Natural killer cell (primary cell): Measurements from ENCODE around the gene PLEKHA4. TPM values are rescaled to one million over a fixed set of nuclear protein-coding genes. Genes with fewer than 3 reads are reported as not detected.

ENCODE experiments used
- ATAC-seq, 3 donors: fragments of 150-1000 bp in 2 of 3; fragments of 200-7000 bp in 1 of 3; cut with Tn5 transposase; 1 replicate in 1 of 3; 2 replicates in 2 of 3; pipeline ENCODE4 v1.10.0; 2021; ENCODE audit warnings: mild to moderate bottlenecking in 2 of 3, moderate library complexity in 2 of 3
- DNase-seq, 2 donors: peaks; one replicate each; pipeline versions ENCODE4 v3.0.0 to v3.0.0-alpha.2; 2013 to 2021; ENCODE audit warnings: mixed read lengths in 1 of 2
- H3K27ac ChIP-seq: one replicate; pipeline ENCODE4 v1.5.1; 2013; ENCODE audit warnings: mild to moderate bottlenecking, low read length
- H3K27me3 ChIP-seq: one replicate; pipeline ENCODE4 v1.6.1; 2013; ENCODE audit warnings: low read length; ENCODE audit not compliant: control insufficient read depth, insufficient read depth
- H3K36me3 ChIP-seq: one replicate; pipeline ENCODE4 v1.6.1; 2013; ENCODE audit warnings: low read length; ENCODE audit not compliant: control insufficient read depth, insufficient read depth
- H3K4me1 ChIP-seq: one replicate; pipeline ENCODE4 v1.6.1; 2013; ENCODE audit warnings: low read length; ENCODE audit not compliant: control insufficient read depth, insufficient read depth
- H3K4me3 ChIP-seq: one replicate; pipeline ENCODE4 v1.5.1; 2013; ENCODE audit warnings: low read length
- H3K9me3 ChIP-seq: one replicate; pipeline ENCODE4 v1.6.1; 2013; ENCODE audit warnings: low read length; ENCODE audit not compliant: control insufficient read depth, insufficient read depth
- H3K27ac Mint-ChIP-seq, 2 donors: one replicate each; pipeline ENCODE4 v1.8.0; 2022; ENCODE audit warnings: mild to moderate bottlenecking in 2 of 2, mixed read lengths in 2 of 2, moderate library complexity in 1 of 2
- H3K27me3 Mint-ChIP-seq, 2 donors: one replicate each; pipeline ENCODE4 v1.8.0; 2022; ENCODE audit warnings: low read depth in 2 of 2, mixed read lengths in 2 of 2
- H3K36me3 Mint-ChIP-seq: one replicate; pipeline ENCODE4 v1.8.0; 2022; ENCODE audit warnings: mixed read lengths
- H3K4me1 Mint-ChIP-seq, 2 donors: one replicate each; pipeline ENCODE4 v1.8.0; 2022; ENCODE audit warnings: mixed read lengths in 2 of 2
- H3K4me3 Mint-ChIP-seq: one replicate; pipeline ENCODE4 v1.8.0; 2022; ENCODE audit warnings: mild to moderate bottlenecking, moderate library complexity, mixed read lengths
- H3K9me3 Mint-ChIP-seq, 2 donors: one replicate each; pipeline ENCODE4 v1.8.0; 2022; ENCODE audit warnings: mixed read lengths in 2 of 2
- WGBS: methylation state at CpG from one replicate; pipeline ENCODE4 v1.1.7; 2013; ENCODE audit warnings: missing lambda C conversion rate; ENCODE audit not compliant: insufficient coverage; 5-methylcytosine and 5-hydroxymethylcytosine counted together
- intact Hi-C: fragments of 100-400 bp; cut with micrococcal nuclease; formaldehyde crosslinking; loops from one replicate; pipeline ENCODE4 v1.14.2; 2022
- total RNA-seq, 4 donors: library from RNA; stranded (reverse); fragments of 120-200 nt in 1 of 4; gene quantifications; one replicate each; pipeline versions ENCODE4 v1.2.3 to v1.2.4, GENCODE V29; 2013 to 2022
- TF ChIP-seq, protein P1 (sequence below): fragments of 200-600 bp; IDR thresholded peaks from one replicate; pipeline ENCODE4 v1.8.0; 2022; ENCODE audit warnings: antibody characterized with exemption

The PLEKHA4 gene
- total RNA-seq, 3 donors from 2014 or later (not counting 1 experiment from before 2014, with no cell fraction given), result 2.5 to 6.5 (median 5.2) TPM

DNA sequence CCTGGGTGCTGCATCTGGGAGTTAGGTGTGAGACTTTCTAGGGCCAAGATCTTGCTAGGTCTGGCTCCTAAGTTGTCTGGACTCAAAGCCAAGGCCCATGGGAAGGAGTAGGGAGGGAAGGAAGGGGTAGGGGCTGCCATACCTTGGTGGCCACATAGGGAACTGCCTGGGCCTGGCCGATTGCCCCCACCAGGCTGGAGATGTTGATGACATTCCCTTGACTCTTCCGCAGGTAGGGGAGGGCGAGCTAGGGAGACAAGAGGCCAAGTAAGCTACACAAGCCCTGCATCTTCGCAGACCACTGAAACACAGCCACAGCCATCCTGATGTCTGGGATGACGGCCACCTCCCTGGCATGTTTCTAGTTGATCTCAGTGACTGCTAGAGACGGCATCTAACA, 53.5 kb downstream of the PLEKHA4 start:
- 94% methylated on average over 6 of the region's 6 CpGs for WGBS
- Mint-ChIP-seq H3K4me1 (peaks cover 7 to 18% of the 10 kb centered on the region in 2 donors), H3K36me3 (no peaks in the 10 kb centered on the region), H3K27me3 (no peaks in the 10 kb centered on the region), H3K27ac (no peak overlapping the region), H3K9me3 (no peaks in the 10 kb centered on the region), H3K4me3 (no peak overlapping the region)
- Histone ChIP-seq H3K27ac (no peak overlapping the region), H3K4me3 (no peak overlapping the region), H3K9me3 (no peaks in the 10 kb centered on the region), H3K36me3 (no peaks in the 10 kb centered on the region), H3K4me1 (peaks cover 24% of the 10 kb centered on the region), H3K27me3 (no peaks in the 10 kb centered on the region)
- DNase-seq (no peak), ATAC-seq (no peak)
- TF ChIP-seq, protein P1, sequence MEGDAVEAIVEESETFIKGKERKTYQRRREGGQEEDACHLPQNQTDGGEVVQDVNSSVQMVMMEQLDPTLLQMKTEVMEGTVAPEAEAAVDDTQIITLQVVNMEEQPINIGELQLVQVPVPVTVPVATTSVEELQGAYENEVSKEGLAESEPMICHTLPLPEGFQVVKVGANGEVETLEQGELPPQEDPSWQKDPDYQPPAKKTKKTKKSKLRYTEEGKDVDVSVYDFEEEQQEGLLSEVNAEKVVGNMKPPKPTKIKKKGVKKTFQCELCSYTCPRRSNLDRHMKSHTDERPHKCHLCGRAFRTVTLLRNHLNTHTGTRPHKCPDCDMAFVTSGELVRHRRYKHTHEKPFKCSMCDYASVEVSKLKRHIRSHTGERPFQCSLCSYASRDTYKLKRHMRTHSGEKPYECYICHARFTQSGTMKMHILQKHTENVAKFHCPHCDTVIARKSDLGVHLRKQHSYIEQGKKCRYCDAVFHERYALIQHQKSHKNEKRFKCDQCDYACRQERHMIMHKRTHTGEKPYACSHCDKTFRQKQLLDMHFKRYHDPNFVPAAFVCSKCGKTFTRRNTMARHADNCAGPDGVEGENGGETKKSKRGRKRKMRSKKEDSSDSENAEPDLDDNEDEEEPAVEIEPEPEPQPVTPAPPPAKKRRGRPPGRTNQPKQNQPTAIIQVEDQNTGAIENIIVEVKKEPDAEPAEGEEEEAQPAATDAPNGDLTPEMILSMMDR, result no peak
- intact Hi-C loops, result no loop called here

DNA sequence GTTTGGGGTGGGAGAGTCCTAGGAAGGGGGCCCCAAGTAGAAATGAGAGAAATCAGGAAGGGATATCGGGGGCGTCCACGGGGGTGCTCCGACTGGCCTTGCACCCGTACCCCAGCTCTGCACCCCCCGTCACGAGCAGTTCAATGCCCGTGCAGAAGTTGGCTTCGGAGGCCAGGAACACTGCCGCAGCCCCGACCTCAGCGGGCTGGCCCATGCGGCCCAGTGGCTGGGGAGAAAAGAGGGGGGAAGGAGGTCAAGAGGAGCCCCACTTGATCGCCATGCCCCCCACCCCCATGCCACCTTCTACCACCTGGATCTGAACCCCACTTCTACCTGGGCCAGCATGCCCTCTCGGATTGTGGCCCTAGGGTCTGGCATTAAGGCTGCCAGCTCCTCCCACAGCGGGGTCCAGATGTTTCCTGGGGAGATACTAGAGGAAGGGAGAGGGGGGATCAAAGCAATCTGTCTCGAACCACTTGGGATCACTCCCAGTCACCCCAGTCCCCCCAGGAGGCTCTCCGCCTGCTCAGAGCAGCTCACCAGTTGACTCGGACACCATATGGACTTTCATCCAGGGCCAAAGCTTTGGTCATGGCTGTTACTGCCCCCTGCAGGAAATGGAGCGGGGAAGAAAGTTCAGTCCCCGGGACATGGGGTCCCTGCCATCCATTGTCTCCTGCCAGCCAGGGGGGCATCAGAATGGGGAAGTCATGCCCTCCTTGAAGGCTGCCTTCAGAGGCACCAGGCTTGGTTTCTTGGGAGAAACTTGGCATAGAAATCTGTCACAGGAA, 55.1 kb downstream of the PLEKHA4 start:
- H3K36me3 Mint-ChIP-seq, result no peaks in the 10 kb centered on the region
- TF ChIP-seq, protein P1, result no peak
- no peaks in the 10 kb centered on the region for H3K27me3 Mint-ChIP-seq
- no peaks in the 10 kb centered on the region for H3K9me3 Mint-ChIP-seq
- Histone ChIP-seq H3K4me1 (peaks cover 27% of the 10 kb centered on the region), H3K36me3 (no peaks in the 10 kb centered on the region), H3K27ac (no peak overlapping the region), H3K4me3 (no peak overlapping the region), H3K27me3 (no peaks in the 10 kb centered on the region), H3K9me3 (no peaks in the 10 kb centered on the region)
- H3K27ac Mint-ChIP-seq, result peak overlapping the region in 1 of 2 donors; percentile 75
- peak overlapping the region; percentile 84 for H3K4me3 Mint-ChIP-seq
- WGBS, result 96% methylated on average over 17 of the region's 21 CpGs
- peaks cover 12 to 26% of the 10 kb centered on the region in 2 donors for H3K4me1 Mint-ChIP-seq
- DNase-seq (no peak), ATAC-seq (no peak)
- intact Hi-C loops, result no loop called here

DNA sequence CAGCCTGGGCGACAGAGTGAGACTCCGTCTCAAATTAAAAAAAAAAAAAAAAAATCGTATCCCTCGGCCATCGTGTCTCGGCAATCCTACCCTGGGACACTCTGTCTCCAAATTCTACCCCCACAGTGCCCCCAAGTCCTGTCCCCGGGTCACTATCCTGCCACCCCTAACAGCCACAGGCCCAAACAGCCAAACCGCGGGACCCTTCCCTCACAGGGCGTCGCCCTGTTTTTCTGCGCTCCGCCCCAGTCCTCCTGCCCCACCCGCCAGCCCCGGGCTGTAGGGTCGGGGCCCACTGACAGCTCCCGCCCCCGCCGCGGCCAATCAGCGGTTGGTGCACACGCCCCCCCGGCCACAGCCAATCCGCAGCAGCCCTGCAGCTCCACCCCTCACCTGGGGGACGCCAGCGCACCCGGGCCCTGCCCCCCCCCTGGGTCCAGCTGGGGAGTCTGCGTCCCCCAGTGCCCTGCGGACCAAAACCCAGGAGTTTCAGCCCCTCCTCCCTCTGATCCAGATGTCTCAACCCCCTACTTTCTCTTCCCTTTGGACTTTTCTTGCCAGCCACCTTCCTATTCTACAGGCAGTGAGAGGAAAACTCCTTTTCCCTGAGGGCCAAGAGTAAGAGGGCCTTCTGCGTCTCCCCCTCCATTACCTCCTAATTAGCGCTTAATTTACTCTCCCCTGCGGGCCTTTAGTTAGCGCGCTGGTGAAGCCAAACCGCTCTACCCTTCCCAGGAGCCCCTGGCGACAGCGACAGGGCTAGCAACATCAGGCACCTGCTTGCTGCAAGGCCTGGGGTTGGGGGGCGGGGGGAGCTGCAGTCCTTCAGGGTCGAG, 56.1 kb downstream of the PLEKHA4 start:
- no peaks in the 10 kb centered on the region for H3K27me3 ChIP-seq
- Mint-ChIP-seq H3K27ac (peak overlapping the region in 1 of 2 donors; percentile 75), H3K27me3 (no peaks in the 10 kb centered on the region), H3K4me1 (peaks cover 17 to 26% of the 10 kb centered on the region in 2 donors), H3K9me3 (no peaks in the 10 kb centered on the region), H3K4me3 (peak overlapping the region; percentile 84), H3K36me3 (no peaks in the 10 kb centered on the region)
- intact Hi-C loops, result no loop called here
- DNase-seq (peak in 1 of 2 donors; percentile 68), ATAC-seq (peak; percentile 23 to 54 (median 48))
- TF ChIP-seq, protein P1, result no peak
- peaks cover 27% of the 10 kb centered on the region for H3K4me1 ChIP-seq
- no peaks in the 10 kb centered on the region for H3K36me3 ChIP-seq
- H3K9me3 ChIP-seq, result no peaks in the 10 kb centered on the region
- H3K27ac ChIP-seq, result no peak overlapping the region
- H3K4me3 ChIP-seq, result no peak overlapping the region
- whole genome bisulfite sequencing, result 19% methylated on average over 39 of the region's 39 CpGs
